Choroid plexus epithelial cell (primary cell): ENCODE measurements around the gene MSH5.

Source experiments
- DNase-seq: peaks from one replicate; pipeline ENCODE4 v3.0.0-alpha.2; 2010; ENCODE audit warnings: low read depth
- H3K4me3 ChIP-seq: 2 replicates; pipeline ENCODE4 v1.5.1; 2011; ENCODE audit warnings: low read depth, mild to moderate bottlenecking, control low read depth, low read length, moderate library complexity
- TF ChIP-seq, protein P1 (sequence below): conservative IDR thresholded peaks from 2 replicates; pipeline ENCODE4 v1.5.1; 2011; ENCODE audit warnings: low read depth, mild to moderate bottlenecking, control low read depth, inconsistent platforms, low read length, moderate library complexity

Gene MSH5

DNA sequence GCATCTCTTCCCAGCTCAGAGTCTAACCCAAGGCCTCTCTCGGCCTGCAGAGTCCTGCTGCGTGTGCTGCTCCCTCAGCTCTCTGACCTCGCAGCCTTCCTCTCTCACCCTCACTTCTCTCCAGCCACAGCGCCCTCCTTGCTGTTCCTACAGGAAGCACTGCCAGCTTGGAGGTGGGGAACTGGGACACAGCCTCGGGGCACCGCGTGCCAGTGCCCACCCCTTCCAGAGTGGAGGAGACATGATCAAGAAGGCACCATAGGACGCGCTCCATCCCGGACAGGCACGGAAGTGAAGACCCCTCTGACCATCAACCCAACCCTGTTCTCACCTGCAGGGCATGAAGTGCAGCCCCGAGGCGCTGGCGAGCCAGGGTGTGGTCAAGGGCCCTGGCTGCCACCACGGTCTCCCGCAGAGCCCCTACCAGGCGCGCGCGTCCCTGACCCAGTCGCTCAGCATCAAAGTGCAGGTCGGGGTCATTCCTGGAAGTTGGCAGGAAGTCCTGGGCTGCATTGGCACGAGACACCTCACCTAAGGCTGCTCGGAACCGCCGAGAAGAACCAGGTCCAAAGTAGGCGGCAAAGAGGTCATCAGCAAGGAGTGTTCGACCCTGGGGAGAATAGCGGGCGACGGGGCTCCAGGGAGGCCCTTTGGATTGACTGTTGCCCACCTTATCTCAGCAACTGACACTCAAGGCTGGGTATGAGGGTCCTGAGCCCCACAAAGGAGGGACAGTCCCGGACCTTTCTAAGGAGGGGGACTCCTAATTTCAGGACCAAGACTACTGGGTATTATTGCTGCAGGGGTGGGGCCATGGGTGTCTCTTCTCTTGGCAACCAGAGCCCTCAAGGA is 36.1 kb downstream of the MSH5 start:
- H3K4me3 ChIP-seq = no peak overlapping the region
- no peak for DNase-seq
- TF ChIP-seq, protein P1, sequence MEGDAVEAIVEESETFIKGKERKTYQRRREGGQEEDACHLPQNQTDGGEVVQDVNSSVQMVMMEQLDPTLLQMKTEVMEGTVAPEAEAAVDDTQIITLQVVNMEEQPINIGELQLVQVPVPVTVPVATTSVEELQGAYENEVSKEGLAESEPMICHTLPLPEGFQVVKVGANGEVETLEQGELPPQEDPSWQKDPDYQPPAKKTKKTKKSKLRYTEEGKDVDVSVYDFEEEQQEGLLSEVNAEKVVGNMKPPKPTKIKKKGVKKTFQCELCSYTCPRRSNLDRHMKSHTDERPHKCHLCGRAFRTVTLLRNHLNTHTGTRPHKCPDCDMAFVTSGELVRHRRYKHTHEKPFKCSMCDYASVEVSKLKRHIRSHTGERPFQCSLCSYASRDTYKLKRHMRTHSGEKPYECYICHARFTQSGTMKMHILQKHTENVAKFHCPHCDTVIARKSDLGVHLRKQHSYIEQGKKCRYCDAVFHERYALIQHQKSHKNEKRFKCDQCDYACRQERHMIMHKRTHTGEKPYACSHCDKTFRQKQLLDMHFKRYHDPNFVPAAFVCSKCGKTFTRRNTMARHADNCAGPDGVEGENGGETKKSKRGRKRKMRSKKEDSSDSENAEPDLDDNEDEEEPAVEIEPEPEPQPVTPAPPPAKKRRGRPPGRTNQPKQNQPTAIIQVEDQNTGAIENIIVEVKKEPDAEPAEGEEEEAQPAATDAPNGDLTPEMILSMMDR = no peak

- no peak overlapping the region for H3K4me3 ChIP-seq
- DNase-seq = no peak
- TF ChIP-seq, protein P1 = no peak
Observed at GRCh38 chr6:31776485-31776988, 36.7 kb downstream of the MSH5 start.

DNA sequence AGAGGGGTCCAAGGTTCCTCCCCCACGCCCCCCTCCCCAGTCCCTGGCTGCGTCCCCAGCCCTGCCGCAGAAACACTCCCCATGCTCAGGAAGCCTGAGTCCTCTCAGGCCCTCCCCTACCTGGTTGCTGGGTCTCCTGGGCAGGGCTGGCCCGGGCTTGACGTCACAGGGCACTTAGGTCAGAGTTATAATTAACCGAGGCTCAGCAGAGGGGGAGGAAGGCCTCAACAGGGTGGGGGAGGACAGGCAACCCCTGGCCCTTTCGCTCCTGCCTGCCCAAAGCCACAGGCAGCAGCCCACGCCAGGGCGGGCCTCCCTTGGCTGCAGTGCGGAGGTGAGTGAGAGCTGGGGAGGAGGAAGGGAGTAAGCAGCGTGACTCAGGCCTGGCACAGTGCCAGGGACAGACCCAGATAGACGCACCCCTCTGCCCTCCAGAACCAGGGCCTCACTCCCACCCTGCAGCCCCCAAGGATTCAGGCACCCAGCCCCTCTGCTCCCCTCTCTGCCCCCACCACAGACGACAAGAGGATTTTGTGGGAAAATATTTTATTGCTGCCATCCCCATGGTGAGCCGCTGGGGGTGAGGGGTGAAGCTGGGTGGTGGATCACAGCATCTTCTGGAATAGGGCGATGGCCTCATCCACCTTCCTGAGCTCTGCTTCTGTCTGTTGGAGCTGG is 37.3 kb downstream of the MSH5 start, which contains the start of gene VWA7:
Gene VWA7, minus strand, starts transcription at position 340 of the 678 bp plus-strand sequence. CDS start 549 bp downstream, outside the sequence.
- DNase-seq = peak; percentile 73
- H3K4me3 ChIP-seq = no peak within 1 kb of the TSS
- TF ChIP-seq, protein P1 = no peak

- no peak overlapping the region for H3K4me3 ChIP-seq
- TF ChIP-seq, protein P1 = no peak
- no peak for DNase-seq
Observed at GRCh38 chr6:31777667-31778050, 37.9 kb downstream of the MSH5 start.

GRCh38 chr6:31778193-31778592 is 38.4 kb downstream of the MSH5 start:
- TF ChIP-seq, protein P1 = no peak
- no peak for DNase-seq
- no peak overlapping the region for H3K4me3 ChIP-seq

DNA sequence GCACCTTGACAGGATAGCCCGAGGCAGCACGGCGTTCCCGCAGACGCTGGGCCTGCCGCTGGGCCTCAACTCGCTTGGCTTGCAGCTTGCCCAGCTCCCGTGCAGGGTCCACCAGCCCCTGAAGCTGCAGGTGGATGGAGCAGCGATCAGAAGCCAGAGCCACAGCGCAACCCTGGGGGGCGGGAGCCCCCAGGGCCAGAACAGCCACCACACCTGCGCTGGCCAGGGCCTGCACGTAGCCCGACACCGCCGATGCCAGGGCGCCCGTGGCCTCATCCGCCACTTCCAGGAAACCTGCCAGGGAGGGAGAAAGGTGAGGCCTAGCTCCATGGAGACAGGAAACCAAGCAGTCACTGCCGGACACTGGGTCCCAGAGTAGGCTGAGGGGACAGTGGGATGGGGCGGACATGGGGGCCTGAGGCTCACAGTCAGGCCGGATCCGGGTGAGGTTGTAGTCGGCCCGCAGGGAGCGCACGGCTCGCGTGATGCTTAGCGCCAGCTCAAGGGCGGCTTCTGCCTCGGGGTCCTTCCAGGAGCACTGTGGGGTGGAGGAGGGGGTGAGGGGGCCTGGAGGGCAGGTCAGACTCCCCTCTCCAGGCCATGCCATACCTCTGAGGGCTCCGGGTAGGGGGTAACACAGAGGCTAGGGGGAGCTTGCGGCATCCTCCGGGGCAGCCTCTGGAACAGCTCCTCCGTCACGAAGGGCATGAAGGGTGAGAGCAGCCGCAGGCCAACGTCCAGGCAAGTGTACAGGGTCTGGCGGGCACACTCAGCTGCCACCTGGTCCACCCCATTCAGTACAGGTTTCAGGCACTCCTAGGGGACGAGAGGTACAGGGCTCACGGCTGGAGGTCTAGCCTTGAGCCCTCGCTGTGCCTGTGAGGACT is 39.4 kb downstream of the MSH5 start:
- TF ChIP-seq, protein P1 = no peak
- H3K4me3 ChIP-seq = no peak overlapping the region
- DNase-seq = no peak
